NB4 (cell line): ENCODE results near the gene WIZ.

Experiments
- MYC ChIP-seq: IDR thresholded peaks from 2 replicates; pipeline ENCODE4 v1.6.1; 2011; ENCODE audit warnings: low read depth, low read length
- POLR2A ChIP-seq: IDR thresholded peaks from 2 replicates; pipeline ENCODE4 v1.6.1; 2011; ENCODE audit warnings: mild to moderate bottlenecking; ENCODE audit not compliant: insufficient read length; ENCODE audit errors: extremely low read depth
- TF ChIP-seq, protein P1 (sequence below): IDR thresholded peaks from one replicate; pipeline ENCODE4 v1.5.1; 2012; ENCODE audit warnings: low read depth, low read length
- TF ChIP-seq, protein P2 (sequence below): IDR thresholded peaks from 2 replicates; pipeline ENCODE4 v1.6.1; 2011; ENCODE audit warnings: low read depth, low read length

GRCh38 chr19:15412832-15413231, 36.9 kb downstream of the WIZ start:
- no peak for TF ChIP-seq POLR2A
- TF ChIP-seq, protein P1, sequence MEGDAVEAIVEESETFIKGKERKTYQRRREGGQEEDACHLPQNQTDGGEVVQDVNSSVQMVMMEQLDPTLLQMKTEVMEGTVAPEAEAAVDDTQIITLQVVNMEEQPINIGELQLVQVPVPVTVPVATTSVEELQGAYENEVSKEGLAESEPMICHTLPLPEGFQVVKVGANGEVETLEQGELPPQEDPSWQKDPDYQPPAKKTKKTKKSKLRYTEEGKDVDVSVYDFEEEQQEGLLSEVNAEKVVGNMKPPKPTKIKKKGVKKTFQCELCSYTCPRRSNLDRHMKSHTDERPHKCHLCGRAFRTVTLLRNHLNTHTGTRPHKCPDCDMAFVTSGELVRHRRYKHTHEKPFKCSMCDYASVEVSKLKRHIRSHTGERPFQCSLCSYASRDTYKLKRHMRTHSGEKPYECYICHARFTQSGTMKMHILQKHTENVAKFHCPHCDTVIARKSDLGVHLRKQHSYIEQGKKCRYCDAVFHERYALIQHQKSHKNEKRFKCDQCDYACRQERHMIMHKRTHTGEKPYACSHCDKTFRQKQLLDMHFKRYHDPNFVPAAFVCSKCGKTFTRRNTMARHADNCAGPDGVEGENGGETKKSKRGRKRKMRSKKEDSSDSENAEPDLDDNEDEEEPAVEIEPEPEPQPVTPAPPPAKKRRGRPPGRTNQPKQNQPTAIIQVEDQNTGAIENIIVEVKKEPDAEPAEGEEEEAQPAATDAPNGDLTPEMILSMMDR: no peak
- TF ChIP-seq, protein P2, sequence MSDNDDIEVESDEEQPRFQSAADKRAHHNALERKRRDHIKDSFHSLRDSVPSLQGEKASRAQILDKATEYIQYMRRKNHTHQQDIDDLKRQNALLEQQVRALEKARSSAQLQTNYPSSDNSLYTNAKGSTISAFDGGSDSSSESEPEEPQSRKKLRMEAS: no peak
- TF ChIP-seq MYC: no peak
